ENCODE measurements around the gene TMEM169. TPM values are rescaled to one million over a fixed set of nuclear protein-coding genes. Genes with fewer than 3 reads are reported as not detected.

The TMEM169 gene
- total RNA-seq, 1 donor from 2014 or later = 20.1 TPM

DNA sequence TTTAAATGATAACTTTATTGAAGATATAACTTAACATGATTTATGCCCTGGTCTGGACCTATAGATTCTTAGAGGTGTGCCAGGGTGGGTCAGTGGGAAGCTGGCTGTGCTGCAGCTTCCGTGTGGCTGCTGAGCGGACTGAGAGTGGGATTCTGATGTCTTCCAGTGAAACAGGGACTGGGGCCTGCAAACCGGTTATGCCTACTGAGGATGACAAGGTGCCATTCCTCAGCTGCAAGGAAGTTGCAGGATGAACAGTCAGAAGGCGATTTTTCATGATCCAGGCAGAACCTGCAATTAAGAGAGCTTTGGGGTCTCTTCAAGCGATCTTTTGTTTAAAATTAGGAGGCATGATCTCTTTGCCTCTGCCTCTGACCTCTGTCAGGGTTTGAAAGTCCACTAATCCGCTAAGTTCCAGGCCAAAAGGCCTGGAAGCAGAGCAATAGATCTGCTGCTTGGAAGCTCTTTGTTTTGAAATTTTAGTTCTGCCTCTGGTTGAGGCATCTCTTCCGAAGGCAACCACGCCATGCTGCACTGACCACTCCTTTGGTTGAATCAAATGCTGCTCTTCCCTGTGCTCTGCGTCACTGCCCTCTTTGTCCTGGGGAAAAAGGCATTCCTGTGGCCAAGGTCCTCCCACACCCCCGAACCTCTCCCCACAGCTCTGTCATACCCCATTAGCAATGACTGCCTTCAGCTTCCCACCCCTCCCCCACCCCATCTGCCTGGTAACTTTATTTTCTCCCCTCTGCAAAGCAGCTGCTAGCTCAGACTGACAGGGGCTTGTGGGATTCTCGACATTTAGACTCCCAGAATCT is 2.0 kb downstream of the TMEM169 start:
- H3K27ac ChIP-seq (ENCODE audit: low read depth, low read length) = peak overlapping the region; percentile 85
- H3K27me3 ChIP-seq (ENCODE audit: insufficient read depth, low read length) = no peaks in the 10 kb centered on the region
- Mint-ChIP-seq H3K4me1 (ENCODE audit: low read depth, unreplicated experiment) (peaks cover 38% of the 10 kb centered on the region), H3K4me3 (ENCODE audit: unreplicated experiment) (peak overlapping the region; percentile 97), H3K36me3 (ENCODE audit: low read depth, unreplicated experiment) (peaks cover 1% of the 10 kb centered on the region), H3K27me3 (ENCODE audit: low read depth, unreplicated experiment) (no peaks in the 10 kb centered on the region), H3K27ac (ENCODE audit: unreplicated experiment) (peak overlapping the region; percentile 63), H3K9me3 (ENCODE audit: unreplicated experiment) (no peaks in the 10 kb centered on the region)
- peak; percentile 97 for DNase-seq (ENCODE audit: low read depth)
- peak overlapping the region; percentile 43 for H2AFZ ChIP-seq (ENCODE audit: low read depth, low read length)
- no peaks in the 10 kb centered on the region for H4K20me1 ChIP-seq (ENCODE audit: insufficient read depth, low read length)
- H3K79me2 ChIP-seq (ENCODE audit: insufficient read depth, low read length) = no peaks in the 10 kb centered on the region
- H3K9me3 ChIP-seq (ENCODE audit: insufficient read depth, low read depth, low read length) = no peaks in the 10 kb centered on the region
- H3K4me3 ChIP-seq (ENCODE audit: insufficient read depth, low read depth, low read length) = peak overlapping the region; percentile 26
- H3K4me2 ChIP-seq (ENCODE audit: low read length) = peak overlapping the region; percentile 95
- H3K36me3 ChIP-seq (ENCODE audit: insufficient read depth, low read length) = no peaks in the 10 kb centered on the region
- peaks cover 31% of the 10 kb centered on the region for H3K4me1 ChIP-seq (ENCODE audit: insufficient read depth, low read length)
- H3K9ac ChIP-seq (ENCODE audit: low read length) = peak overlapping the region; percentile 71
- TF ChIP-seq CTCF (IDR thresholded peaks at IDR 0.05; ENCODE audit: insufficient read depth, low read depth, low read length) = no peak
- TF ChIP-seq EZH2 (IDR thresholded peaks at IDR 0.05; ENCODE audit: insufficient read depth, low read length) = no peak
- FAIRE-seq = no peak

DNA sequence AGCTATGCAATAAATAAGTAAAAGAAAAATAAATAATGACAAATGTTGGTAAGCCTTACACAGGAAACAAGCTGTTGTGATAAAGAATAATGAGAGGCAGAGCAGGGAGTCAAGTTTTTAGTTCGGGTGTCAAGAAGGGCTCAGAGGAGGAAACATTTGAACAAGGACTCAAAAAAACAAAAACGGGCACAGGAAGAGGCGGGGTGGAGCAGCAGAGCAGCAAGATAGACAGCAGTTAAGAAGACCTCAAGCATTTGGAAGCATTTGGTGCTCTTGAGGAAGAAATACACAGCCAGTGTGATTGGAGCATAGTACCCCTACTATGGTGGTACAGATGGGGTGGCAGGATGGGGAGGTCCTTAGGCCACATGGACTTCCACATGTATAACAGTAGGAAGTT is 2.8 kb downstream of the TMEM169 start:
- Histone ChIP-seq H3K9ac (ENCODE audit: low read length) (peak overlapping the region; percentile 71), H2AFZ (ENCODE audit: low read depth, low read length) (peak overlapping the region; percentile 35), H3K27me3 (ENCODE audit: insufficient read depth, low read length) (no peaks in the 10 kb centered on the region), H3K79me2 (ENCODE audit: insufficient read depth, low read length) (no peaks in the 10 kb centered on the region), H3K4me1 (ENCODE audit: insufficient read depth, low read length) (peaks cover 31% of the 10 kb centered on the region), H3K4me3 (ENCODE audit: insufficient read depth, low read depth, low read length) (peak overlapping the region; percentile 26), H3K36me3 (ENCODE audit: insufficient read depth, low read length) (no peaks in the 10 kb centered on the region), H3K27ac (ENCODE audit: low read depth, low read length) (peak overlapping the region; percentile 85), H3K4me2 (ENCODE audit: low read length) (peak overlapping the region; percentile 95), H3K9me3 (ENCODE audit: insufficient read depth, low read depth, low read length) (no peaks in the 10 kb centered on the region), H4K20me1 (ENCODE audit: insufficient read depth, low read length) (no peaks in the 10 kb centered on the region)
- Mint-ChIP-seq H3K36me3 (ENCODE audit: low read depth, unreplicated experiment) (peaks cover 4% of the 10 kb centered on the region), H3K4me3 (ENCODE audit: unreplicated experiment) (peak overlapping the region; percentile 97), H3K27ac (ENCODE audit: unreplicated experiment) (peak overlapping the region; percentile 63), H3K9me3 (ENCODE audit: unreplicated experiment) (peaks cover 2% of the 10 kb centered on the region), H3K4me1 (ENCODE audit: low read depth, unreplicated experiment) (peaks cover 38% of the 10 kb centered on the region), H3K27me3 (ENCODE audit: low read depth, unreplicated experiment) (no peaks in the 10 kb centered on the region)
- TF ChIP-seq EZH2 (IDR thresholded peaks at IDR 0.05; ENCODE audit: insufficient read depth, low read length) (no peak), CTCF (IDR thresholded peaks at IDR 0.05; ENCODE audit: insufficient read depth, low read depth, low read length) (no peak)
- DNase-seq (ENCODE audit: low read depth) (no peak), FAIRE-seq (no peak)
